Measurements from ENCODE around the gene MLF2. TPM values are rescaled to one million over a fixed set of nuclear protein-coding genes. Genes with fewer than 3 reads are reported as not detected.

MLF2 gene
- total RNA-seq, 1 experiment from 2014 or later, result 175 TPM

DNA sequence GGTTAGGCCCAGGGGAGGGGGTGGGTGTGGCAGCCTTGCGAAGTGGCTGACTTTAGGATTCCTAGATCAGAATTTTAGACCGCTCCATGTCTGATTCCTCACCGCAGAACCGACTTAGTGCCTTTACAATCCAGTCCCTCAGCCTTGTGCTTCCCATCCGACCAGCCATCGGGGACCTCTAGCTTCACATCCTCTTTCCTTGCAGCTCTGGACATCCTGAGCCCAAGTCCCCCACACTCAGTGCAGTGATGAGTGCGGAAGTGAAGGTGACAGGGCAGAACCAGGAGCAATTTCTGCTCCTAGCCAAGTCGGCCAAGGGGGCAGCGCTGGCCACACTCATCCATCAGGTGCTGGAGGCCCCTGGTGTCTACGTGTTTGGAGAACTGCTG, 28.5 kb downstream of the MLF2 start:
- POLR2A ChIA-PET, result interaction anchor here (0.6 kb wide), 1 partner anchor 582 kb away, joined by 7 read pairs; no protein-coding TSS in a partner anchor
- Histone ChIP-seq H3K27me3 (ENCODE audit: control insufficient read depth, insufficient read depth, low read length) (no peaks in the 10 kb centered on the region), H3K36me3 (ENCODE audit: control insufficient read depth, insufficient read depth, low read length) (peaks cover 3% of the 10 kb centered on the region; the same call in 1 of the 2 replicates), H3K4me3 (ENCODE audit: low read depth in 2 of 2, low read length in 2 of 2) (peak overlapping the region; percentile 57 to 80), H3K4me1 (ENCODE audit: control insufficient read depth, insufficient read depth, low read length) (peaks cover 3% of the 10 kb centered on the region; the same call in 1 of the 2 replicates), H3K9me3 (ENCODE audit: control insufficient read depth, insufficient read depth, low read depth, low read length) (no peaks in the 10 kb centered on the region), H3K27ac (ENCODE audit: low read length) (peak overlapping the region; percentile 94)
- DNase-seq (ENCODE audit: low read depth, low spot score) (no peak), ATAC-seq (peak; percentile 45)
- CTCF ChIA-PET, result interaction anchor here (0.6 to 1.1 kb wide), 2 partner anchors 42 to 99 kb away, joined by 3 to 15 read pairs; partner anchors contain the start of gene PTMS
- no TSS peak for BruUV-seq (replicated peaks)
- in situ Hi-C loops (cut with HindIII; ENCODE audit: low pct_unique_long_range_greater_than_20kb, low sequenced_read_pairs) (no loop called here), intact Hi-C loops (cut with micrococcal nuclease; ENCODE audit: unreplicated experiment) (no loop called here)
- TF ChIP-seq, protein P1, sequence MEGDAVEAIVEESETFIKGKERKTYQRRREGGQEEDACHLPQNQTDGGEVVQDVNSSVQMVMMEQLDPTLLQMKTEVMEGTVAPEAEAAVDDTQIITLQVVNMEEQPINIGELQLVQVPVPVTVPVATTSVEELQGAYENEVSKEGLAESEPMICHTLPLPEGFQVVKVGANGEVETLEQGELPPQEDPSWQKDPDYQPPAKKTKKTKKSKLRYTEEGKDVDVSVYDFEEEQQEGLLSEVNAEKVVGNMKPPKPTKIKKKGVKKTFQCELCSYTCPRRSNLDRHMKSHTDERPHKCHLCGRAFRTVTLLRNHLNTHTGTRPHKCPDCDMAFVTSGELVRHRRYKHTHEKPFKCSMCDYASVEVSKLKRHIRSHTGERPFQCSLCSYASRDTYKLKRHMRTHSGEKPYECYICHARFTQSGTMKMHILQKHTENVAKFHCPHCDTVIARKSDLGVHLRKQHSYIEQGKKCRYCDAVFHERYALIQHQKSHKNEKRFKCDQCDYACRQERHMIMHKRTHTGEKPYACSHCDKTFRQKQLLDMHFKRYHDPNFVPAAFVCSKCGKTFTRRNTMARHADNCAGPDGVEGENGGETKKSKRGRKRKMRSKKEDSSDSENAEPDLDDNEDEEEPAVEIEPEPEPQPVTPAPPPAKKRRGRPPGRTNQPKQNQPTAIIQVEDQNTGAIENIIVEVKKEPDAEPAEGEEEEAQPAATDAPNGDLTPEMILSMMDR (IDR thresholded peaks at IDR 0.05), result no peak
- TF ChIP-seq SIN3A (IDR thresholded peaks at IDR 0.05; ENCODE audit: borderline replicate concordance, insufficient read depth, low read depth, low read length) (no peak), TCF7L2 (IDR thresholded peaks at IDR 0.05; ENCODE audit: low read depth, low read length) (no peak), POLR2AphosphoS5 (IDR thresholded peaks at IDR 0.05; ENCODE audit: low read depth, low read length) (no peak)
- TF ChIP-seq, protein P2, sequence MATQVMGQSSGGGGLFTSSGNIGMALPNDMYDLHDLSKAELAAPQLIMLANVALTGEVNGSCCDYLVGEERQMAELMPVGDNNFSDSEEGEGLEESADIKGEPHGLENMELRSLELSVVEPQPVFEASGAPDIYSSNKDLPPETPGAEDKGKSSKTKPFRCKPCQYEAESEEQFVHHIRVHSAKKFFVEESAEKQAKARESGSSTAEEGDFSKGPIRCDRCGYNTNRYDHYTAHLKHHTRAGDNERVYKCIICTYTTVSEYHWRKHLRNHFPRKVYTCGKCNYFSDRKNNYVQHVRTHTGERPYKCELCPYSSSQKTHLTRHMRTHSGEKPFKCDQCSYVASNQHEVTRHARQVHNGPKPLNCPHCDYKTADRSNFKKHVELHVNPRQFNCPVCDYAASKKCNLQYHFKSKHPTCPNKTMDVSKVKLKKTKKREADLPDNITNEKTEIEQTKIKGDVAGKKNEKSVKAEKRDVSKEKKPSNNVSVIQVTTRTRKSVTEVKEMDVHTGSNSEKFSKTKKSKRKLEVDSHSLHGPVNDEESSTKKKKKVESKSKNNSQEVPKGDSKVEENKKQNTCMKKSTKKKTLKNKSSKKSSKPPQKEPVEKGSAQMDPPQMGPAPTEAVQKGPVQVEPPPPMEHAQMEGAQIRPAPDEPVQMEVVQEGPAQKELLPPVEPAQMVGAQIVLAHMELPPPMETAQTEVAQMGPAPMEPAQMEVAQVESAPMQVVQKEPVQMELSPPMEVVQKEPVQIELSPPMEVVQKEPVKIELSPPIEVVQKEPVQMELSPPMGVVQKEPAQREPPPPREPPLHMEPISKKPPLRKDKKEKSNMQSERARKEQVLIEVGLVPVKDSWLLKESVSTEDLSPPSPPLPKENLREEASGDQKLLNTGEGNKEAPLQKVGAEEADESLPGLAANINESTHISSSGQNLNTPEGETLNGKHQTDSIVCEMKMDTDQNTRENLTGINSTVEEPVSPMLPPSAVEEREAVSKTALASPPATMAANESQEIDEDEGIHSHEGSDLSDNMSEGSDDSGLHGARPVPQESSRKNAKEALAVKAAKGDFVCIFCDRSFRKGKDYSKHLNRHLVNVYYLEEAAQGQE (IDR thresholded peaks at IDR 0.05; ENCODE audit: insufficient read depth in 1 of 2, low read depth in 2 of 2, low read length in 1 of 2), result no peak

GRCh38 chr12:6723607-6724408, 29.1 kb downstream of the MLF2 start, which contains the start of gene COPS7A:
Gene COPS7A (plus strand): TSS chr12:6724046. CDS start chr12:6724657, 611 bp downstream.
- CTCF ChIA-PET, result interaction anchor here (1.1 kb wide), 1 partner anchor 42 kb away, joined by 15 read pairs; the partner anchor contains the start of gene PTMS
- ATAC-seq (peak; percentile 98), DNase-seq (ENCODE audit: low read depth, low spot score) (peak; percentile 89)
- Histone ChIP-seq H3K36me3 (ENCODE audit: control insufficient read depth, insufficient read depth, low read length) (peaks cover 3% of the 10 kb centered on the region; the same call in 1 of the 2 replicates), H3K27ac (ENCODE audit: low read length) (peak within 1 kb of the TSS; percentile 94), H3K27me3 (ENCODE audit: control insufficient read depth, insufficient read depth, low read length) (no peaks in the 10 kb centered on the region), H3K4me1 (ENCODE audit: control insufficient read depth, insufficient read depth, low read length) (peaks cover 3% of the 10 kb centered on the region; the same call in 1 of the 2 replicates), H3K4me3 (ENCODE audit: low read depth in 2 of 2, low read length in 2 of 2) (peak within 1 kb of the TSS; percentile 57 to 80), H3K9me3 (ENCODE audit: control insufficient read depth, insufficient read depth, low read depth, low read length) (no peaks in the 10 kb centered on the region)
- POLR2A ChIA-PET, result interaction anchor here (0.6 kb wide), 2 partner anchors 127 to 583 kb away, joined by 3 to 7 read pairs; partner anchors contain the start of gene CDCA3
- in situ Hi-C loops (cut with HindIII; ENCODE audit: low pct_unique_long_range_greater_than_20kb, low sequenced_read_pairs) (no loop called here), intact Hi-C loops (cut with micrococcal nuclease; ENCODE audit: unreplicated experiment) (no loop called here)
- TF ChIP-seq, protein P1 (IDR thresholded peaks at IDR 0.05), result no peak
- TF ChIP-seq SIN3A (IDR thresholded peaks at IDR 0.05; ENCODE audit: borderline replicate concordance, insufficient read depth, low read depth, low read length) (no peak), POLR2AphosphoS5 (IDR thresholded peaks at IDR 0.05; ENCODE audit: low read depth, low read length) (peak; percentile 67), TCF7L2 (IDR thresholded peaks at IDR 0.05; ENCODE audit: low read depth, low read length) (0 out of 2 replicates have a peak, but pooled peaks have one; percentile 45)
- TF ChIP-seq, protein P2 (IDR thresholded peaks at IDR 0.05; ENCODE audit: insufficient read depth in 1 of 2, low read depth in 2 of 2, low read length in 1 of 2), result 0 out of 4 replicates have a peak, but pooled peaks of 1 of the 2 experiments have one; percentile 15
- no TSS peak for BruUV-seq (replicated peaks)
